Measurements from ENCODE around the gene ANKRD28. TPM values are rescaled to one million over a fixed set of nuclear protein-coding genes. Genes with fewer than 3 reads are reported as not detected.

The ANKRD28 gene
- total and polyA plus RNA-seq, 9 of the 15 experiments (the other 6 are each of a cell fraction or from before 2014, with no cell fraction given) = 11.7 to 66.0 (median 36.7) TPM

DNA sequence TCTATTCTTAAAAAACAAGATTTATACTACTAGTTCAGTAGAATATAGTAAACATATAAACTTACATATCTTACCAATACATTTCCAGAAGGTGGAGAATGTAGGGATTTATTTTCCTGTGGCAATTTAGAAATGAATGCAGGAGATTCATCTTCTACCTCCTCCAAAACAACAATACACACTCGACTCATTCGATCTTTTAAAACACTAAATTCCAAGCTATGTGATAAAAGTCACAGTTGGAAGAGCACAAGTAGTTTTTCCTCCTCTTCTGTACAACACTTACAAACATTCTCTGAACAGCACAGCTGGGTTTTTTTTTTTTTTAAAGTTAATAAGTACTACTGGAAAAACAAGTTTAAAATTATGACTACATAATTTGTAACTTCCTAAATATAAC, 1.4 kb downstream of the ANKRD28 start (continued):
- TF ChIP-seq ZNF318 (IDR thresholded peaks at IDR 0.05; ENCODE audit: borderline replicate concordance in 1 of 2, low read depth in 1 of 2) = 0 out of 4 replicates have a peak, but pooled peaks of 1 of the 2 experiments have one; percentile 14
- TF ChIP-seq, protein P1, sequence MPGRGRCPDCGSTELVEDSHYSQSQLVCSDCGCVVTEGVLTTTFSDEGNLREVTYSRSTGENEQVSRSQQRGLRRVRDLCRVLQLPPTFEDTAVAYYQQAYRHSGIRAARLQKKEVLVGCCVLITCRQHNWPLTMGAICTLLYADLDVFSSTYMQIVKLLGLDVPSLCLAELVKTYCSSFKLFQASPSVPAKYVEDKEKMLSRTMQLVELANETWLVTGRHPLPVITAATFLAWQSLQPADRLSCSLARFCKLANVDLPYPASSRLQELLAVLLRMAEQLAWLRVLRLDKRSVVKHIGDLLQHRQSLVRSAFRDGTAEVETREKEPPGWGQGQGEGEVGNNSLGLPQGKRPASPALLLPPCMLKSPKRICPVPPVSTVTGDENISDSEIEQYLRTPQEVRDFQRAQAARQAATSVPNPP (IDR thresholded peaks at IDR 0.05; ENCODE audit: borderline replicate concordance, insufficient read depth, insufficient read length) = no peak
- no peak for TF ChIP-seq RB1 (IDR thresholded peaks at IDR 0.05; ENCODE audit: low read depth)

All from K562 (cell line).